GM12874 (cell line): ENCODE results near the gene SETD1A.

Experiments used
- CTCF ChIP-seq: IDR thresholded peaks from 2 replicates; pipeline ENCODE4 v1.5.1; 2011; ENCODE audit warnings: low read depth, mild to moderate bottlenecking, control low read depth, low read length, moderate library complexity; ENCODE audit not compliant: insufficient read depth

The SETD1A gene

DNA sequence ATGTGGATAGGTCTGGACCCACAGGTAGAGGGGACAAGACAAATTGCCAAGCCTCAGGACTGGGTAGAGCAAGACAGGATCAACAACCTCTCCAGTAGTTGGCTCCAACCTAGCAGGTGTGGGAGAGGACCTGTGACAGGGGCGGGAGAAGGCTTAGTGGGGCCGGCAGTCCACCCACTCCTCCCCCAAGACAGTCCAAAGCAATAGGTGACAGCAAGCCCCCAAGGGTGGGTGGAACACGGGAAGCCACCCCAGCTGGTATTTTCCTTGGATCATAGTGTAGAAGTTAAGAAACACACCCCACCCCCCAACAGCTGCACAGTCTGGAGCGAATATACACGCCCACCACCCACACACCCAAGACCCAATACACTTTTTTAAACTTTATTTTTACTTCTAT lies 71.7 kb downstream of the SETD1A start:
- no peak for TF ChIP-seq CTCF

GRCh38 chr16:31031276-31031675 lies 73.7 kb downstream of the SETD1A start:
- TF ChIP-seq CTCF: no peak

DNA sequence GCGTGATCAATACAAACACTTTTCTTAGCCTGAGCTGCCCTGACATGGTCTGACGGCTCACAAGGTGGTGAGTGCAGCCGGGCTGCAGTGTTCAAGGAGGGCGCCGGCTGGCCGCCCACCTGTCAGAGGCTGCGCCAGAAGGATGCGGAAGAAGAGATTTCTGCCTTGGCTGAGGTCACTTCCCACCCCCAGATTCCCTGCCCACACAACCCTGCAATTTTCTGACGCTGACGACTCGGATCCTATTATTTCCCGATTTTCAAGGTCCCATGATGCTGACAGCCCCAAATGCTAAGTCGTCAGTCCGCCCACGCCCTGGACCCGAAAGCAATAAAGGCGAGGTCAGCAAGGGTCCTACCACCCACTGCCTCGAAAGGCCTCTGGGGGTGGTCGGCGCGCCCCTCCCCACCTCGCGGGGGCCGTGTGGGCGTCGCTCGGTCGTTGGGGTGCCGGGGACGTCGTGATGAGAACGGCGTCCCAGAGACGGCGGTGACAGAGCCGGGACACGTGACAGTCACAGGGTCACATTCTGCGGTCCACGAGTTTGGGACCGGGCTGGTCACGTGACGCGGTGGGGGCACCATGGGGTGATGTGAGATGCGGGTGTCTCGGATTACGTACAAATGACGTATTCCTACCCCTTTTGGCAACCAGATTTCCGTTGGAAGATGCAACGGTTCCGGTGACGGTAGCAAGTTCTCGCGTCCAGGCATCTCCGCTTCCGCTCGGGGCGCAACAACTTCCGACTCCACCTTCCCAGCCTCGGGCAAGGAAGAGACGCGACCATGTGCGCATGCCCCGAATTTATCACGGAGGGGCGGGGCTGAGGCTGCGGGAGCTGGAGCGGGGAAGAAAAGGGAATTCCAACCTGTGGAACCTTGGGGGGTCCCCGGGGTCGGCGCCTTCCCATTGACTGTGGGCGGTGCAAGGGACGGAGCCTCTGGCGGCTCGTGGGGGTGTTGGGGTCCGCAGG lies 75.5 kb downstream of the SETD1A start, which contains the start of gene STX4:
STX4 (plus strand) TSS at position 823 of the 973 bp plus-strand sequence. CDS start 248 bp downstream, outside the sequence.
- no peak for TF ChIP-seq CTCF

DNA sequence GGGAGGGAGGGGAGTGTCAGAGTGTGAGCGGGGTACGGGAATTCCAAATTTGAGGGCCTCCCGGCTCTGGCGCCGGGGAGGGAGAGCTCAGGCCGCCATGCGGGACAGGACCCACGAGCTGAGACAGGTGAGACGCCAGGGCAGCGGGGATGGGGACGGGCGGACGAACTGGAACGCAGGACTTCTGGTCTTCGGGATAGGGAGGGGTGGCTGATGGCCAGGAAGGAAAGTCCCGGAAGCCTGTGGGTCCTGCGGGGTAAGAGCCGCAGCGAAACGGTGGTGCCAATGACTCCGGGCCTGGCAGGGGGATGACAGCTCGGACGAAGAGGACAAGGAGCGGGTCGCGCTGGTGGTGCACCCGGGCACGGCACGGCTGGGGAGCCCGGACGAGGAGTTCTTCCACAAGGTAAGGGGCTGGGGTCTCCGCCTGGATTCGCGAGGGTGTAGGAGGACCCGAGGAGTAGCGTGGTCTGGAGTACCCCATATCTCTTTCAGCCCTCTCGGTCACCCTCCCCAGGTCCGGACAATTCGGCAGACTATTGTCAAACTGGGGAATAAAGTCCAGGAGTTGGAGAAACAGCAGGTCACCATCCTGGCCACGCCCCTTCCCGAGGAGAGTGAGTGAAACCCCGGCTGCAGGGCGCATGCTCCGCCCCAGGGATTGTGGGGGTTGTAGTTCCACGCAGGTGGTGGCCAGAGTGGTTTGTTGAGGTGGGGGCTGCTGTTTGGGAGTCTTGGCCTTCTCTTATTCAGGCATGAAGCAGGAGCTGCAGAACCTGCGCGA lies 76.3 kb downstream of the SETD1A start:
- TF ChIP-seq CTCF: no peak
